ENCODE data around the gene HOXB2.

HOXB2 gene

GRCh38 chr17:48551596-48552465, 6.9 kb upstream of the HOXB2 start:
- DNase-seq: no peak

GRCh38 chr17:48551214-48551555, 6.3 kb upstream of the HOXB2 start:
- no peak for DNase-seq

GRCh38 chr17:48550502-48551213, 5.7 kb upstream of the HOXB2 start:
- no peak for DNase-seq

GRCh38 chr17:48549914-48550501, 5.1 kb upstream of the HOXB2 start:
- DNase-seq: no peak

GRCh38 chr17:48549281-48549630, 4.3 kb upstream of the HOXB2 start:
- DNase-seq: no peak

GRCh38 chr17:48548523-48549280, 3.8 kb upstream of the HOXB2 start:
- DNase-seq: no peak

- no peak for DNase-seq
These were observed 3.1 kb upstream of the HOXB2 start for GRCh38 chr17:48547808-48548522.

- DNase-seq: no peak
These were observed 2.3 kb upstream of the HOXB2 start for GRCh38 chr17:48546924-48547807.

- DNase-seq: no peak
These were observed 1.4 kb upstream of the HOXB2 start for GRCh38 chr17:48546137-48546923.

- no peak for DNase-seq
These were observed 630 bp upstream of the HOXB2 start for GRCh38 chr17:48545539-48545938.

GRCh38 chr17:48544349-48545021, 424 bp downstream of the HOXB2 start:
- no peak for DNase-seq

- DNase-seq: peak; percentile 24
These were observed 1.0 kb downstream of the HOXB2 start for GRCh38 chr17:48543854-48544348.

- peak; percentile 23 for DNase-seq
These were observed 1.6 kb downstream of the HOXB2 start for GRCh38 chr17:48543107-48543853.

- DNase-seq: no peak
These were observed 2.2 kb downstream of the HOXB2 start for GRCh38 chr17:48542698-48543106.

- no peak for DNase-seq
These were observed 2.7 kb downstream of the HOXB2 start for GRCh38 chr17:48542114-48542656.

GRCh38 chr17:48541577-48542113, 3.3 kb downstream of the HOXB2 start:
- DNase-seq: no peak

GRCh38 chr17:48541036-48541576, 3.8 kb downstream of the HOXB2 start:
- no peak for DNase-seq

- no peak for DNase-seq
These were observed 4.7 kb downstream of the HOXB2 start for GRCh38 chr17:48540213-48540612.

Data from NCI-H1694 treated with DMSO at 0.1 percent for 48 hours (cell line).